SK-N-MC (cell line): Measurements from ENCODE around the gene DIS3L.

Experiments
- EZH2 ChIP-seq: fragments of 200-600 bp; sonication (generic); IDR thresholded peaks from one replicate; pipeline ENCODE4 v1.6.1; 2017; ENCODE audit warnings: antibody characterized with exemption
- FOXP2 ChIP-seq: optimal IDR thresholded peaks from 2 replicates; pipeline ENCODE3; 2011; ENCODE audit warnings: mild to moderate bottlenecking, moderate library complexity; ENCODE audit not compliant: insufficient read depth; ENCODE audit errors: extremely low read length, control extremely low read depth
- POLR2AphosphoS5 ChIP-seq: IDR thresholded peaks from 2 replicates; pipeline ENCODE4 v1.6.1; 2012; ENCODE audit warnings: mild to moderate bottlenecking, low read depth, low read length, borderline replicate concordance

DNA sequence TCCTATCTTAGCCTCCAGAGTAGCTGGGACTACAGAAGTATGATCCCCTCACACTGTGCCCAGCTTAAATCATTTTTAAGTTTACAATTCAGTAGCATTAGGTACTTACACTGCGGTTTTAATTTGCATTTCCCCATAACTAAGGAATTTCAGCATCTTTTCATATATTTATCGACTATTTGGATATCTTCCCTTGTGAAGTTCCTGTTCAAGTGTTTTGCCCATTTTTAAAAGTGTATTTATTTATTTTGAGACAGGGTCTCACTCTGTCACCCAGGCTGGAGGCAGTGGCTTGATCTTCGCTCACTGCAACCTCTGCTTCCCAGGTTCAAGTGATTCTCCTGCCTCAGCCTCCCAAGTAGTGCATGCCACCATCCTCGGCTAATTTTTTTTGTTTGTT, 80.8 kb downstream of the DIS3L start:
- TF ChIP-seq FOXP2 (no peak), POLR2AphosphoS5 (no peak), EZH2 (no peak)
